SKM-1 (cell line): Measurements from ENCODE around the gene CA10.

Experiments
- DNase-seq: peaks from one replicate; lab custom pipeline; 2025; ENCODE audit not compliant: unreplicated experiment; lab: John Stamatoyannopoulos, UW

Gene CA10

GRCh38 chr17:51733166-51733565, 425.3 kb downstream of the CA10 start:
- no peak for DNase-seq

- no peak for DNase-seq
These were observed 426.4 kb downstream of the CA10 start for GRCh38 chr17:51731941-51732722.

- no peak for DNase-seq
These were observed 428.0 kb downstream of the CA10 start for GRCh38 chr17:51730303-51731050.

GRCh38 chr17:51725185-51725584, 433.3 kb downstream of the CA10 start:
- DNase-seq: no peak

- DNase-seq: no peak
These were observed 434.4 kb downstream of the CA10 start for GRCh38 chr17:51724043-51724580.

GRCh38 chr17:51722994-51723393, 435.5 kb downstream of the CA10 start:
- DNase-seq: no peak

GRCh38 chr17:51721730-51722129, 436.8 kb downstream of the CA10 start:
- no peak for DNase-seq

GRCh38 chr17:51720439-51720838, 438.1 kb downstream of the CA10 start:
- DNase-seq: no peak

- DNase-seq: no peak
These were observed 439.5 kb downstream of the CA10 start for GRCh38 chr17:51718983-51719382.

- DNase-seq: no peak
These were observed 446.9 kb downstream of the CA10 start for GRCh38 chr17:51711581-51711980.

GRCh38 chr17:51710634-51710979, 447.9 kb downstream of the CA10 start:
- no peak for DNase-seq

GRCh38 chr17:51709694-51710633, 448.6 kb downstream of the CA10 start:
- DNase-seq: no peak

- DNase-seq: no peak
These were observed 451.3 kb downstream of the CA10 start for GRCh38 chr17:51707216-51707615.

- DNase-seq: no peak
These were observed 452.4 kb downstream of the CA10 start for GRCh38 chr17:51706093-51706492.

- no peak for DNase-seq
These were observed 454.9 kb downstream of the CA10 start for GRCh38 chr17:51703361-51704341.

- DNase-seq: no peak
These were observed 455.6 kb downstream of the CA10 start for GRCh38 chr17:51702963-51703360.

- no peak for DNase-seq
These were observed 457.0 kb downstream of the CA10 start for GRCh38 chr17:51701501-51701900.

GRCh38 chr17:51700011-51700760, 458.3 kb downstream of the CA10 start:
- DNase-seq: no peak

GRCh38 chr17:51699303-51699702, 459.2 kb downstream of the CA10 start:
- DNase-seq: no peak
